Inflammatory macrophage (primary cell): ENCODE data around the gene TPX2.

Experiments used
- DNase-seq, 2 donors: peaks; one replicate each; pipeline ENCODE4 v3.0.0-alpha.2; 2020 to 2022

The TPX2 gene

GRCh38 chr20:31833931-31834521, 94.9 kb downstream of the TPX2 start:
- no peak for DNase-seq

DNA sequence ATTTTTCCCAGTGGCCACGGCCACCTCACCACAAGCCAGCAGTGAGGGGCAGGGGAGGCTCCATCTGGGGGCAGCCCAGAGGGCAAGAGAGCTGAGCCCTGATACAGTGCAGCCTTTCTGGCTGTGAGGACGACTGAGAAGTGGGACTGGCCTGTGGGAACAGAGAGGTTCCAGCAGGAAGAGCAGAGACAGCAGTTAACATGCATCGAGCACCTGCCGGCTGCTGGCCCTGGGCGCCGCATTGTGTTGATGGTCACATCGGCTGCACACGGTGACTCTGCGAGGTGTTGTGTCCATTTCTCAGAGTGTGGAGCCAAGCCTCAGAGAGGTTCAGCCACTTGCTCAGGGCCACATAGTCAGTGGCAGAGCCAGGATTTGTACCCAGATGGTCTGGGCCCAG, 96.5 kb downstream of the TPX2 start:
- no peak for DNase-seq

DNA sequence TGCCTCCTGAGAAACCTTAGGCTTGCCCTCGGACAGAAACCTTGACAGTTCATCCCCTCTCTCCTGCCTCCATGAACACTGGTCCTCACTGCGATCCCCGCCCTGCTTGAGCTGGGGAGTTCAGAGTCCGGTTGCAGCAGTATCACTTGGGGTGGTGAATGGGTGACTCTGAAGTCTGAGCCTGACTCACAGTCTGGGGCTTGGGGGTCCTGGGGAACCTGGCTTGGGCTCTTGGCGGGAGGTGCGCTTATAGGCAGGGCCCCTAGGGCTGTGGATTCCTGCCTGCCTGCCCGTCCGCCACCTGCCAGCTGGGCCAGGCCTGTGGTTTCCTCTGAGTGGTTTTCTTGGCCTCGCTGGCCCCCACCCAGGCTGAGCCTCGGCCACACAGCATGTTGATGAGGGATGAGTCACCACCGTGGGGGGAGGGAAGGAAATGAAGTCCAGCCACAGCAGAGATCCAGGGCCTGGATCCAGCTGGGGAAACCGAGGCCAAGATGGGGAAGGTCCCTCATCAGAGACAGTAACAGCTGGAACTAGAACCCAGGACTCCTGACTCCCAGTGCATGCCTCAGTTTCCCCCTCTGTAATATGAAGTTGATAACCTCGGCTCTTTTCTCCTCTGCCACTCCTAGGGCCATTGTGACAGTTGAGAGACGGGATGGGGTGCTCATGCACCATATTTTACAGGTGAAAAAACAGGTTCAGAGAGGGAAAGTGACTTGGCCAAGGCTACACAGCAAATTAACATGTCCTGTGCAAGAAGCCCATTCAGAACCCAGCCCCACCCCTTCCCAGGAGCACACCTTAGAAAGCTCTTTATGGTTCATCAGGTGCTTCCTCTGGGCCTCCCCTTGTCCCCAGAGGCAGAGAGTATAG, 97.1 kb downstream of the TPX2 start:
- DNase-seq = peak; percentile 57 to 69

GRCh38 chr20:31836853-31837608, 97.9 kb downstream of the TPX2 start:
- no peak for DNase-seq

DNA sequence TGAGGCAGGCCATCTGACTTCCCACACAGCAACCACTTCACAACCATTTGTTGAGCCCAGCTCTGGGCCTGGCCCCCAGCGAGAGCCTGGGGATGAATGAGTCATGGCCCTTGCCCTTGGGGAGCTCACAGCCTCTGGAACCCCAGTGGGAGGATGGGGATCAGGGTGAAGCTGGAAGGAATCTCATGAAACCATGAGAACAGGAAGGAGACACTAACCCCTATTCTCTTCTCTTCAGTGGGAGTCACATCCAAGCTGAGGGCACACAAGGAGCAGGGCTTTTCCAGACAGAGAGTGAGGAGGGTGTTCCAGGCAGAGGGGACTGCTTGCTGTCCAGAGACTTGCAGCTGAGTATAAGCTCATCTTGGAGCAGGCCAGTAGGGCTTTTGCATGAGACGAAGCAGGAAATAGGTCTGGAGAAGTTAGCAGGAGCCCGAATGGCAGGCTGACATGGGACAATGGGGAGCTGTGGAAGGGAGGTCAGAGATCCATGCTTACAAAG, 98.9 kb downstream of the TPX2 start:
- DNase-seq = peak; percentile 47 to 65

- DNase-seq = no peak
These were observed 99.7 kb downstream of the TPX2 start for GRCh38 chr20:31838646-31839292.

DNA sequence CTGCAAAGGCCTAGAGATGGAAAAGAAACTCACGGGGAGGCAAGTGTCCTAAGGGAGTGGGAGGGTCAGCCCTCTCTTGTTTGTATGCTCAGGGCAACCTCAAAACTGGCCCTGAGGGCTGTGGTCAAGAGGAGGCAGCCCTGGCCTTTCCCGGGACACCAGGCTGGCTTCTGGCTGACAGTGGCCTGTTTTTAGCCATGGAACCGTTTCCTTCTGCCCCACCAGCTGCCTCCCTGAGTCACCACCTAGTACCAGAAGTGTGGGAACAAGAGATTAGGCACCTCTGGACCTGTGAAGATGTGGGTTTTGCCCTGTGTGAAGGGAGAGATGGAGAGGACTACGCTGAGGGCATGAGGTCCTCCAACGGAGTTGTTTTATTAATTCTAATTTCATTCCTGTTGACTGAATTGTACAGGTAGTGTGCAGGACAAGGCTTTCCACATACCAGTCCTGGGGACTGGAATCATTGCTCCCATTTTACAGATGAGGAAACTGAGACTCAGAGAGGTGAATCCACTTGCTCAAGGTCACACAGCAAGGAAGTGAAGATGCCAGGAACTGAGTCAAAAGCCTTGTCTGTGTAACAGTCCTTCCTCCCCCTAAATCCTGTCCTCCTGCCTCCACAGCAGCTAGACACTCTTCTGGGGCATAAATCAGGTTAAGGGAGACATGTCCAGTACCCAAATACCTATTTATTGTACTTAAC, 100.8 kb downstream of the TPX2 start:
- DNase-seq = no peak

DNA sequence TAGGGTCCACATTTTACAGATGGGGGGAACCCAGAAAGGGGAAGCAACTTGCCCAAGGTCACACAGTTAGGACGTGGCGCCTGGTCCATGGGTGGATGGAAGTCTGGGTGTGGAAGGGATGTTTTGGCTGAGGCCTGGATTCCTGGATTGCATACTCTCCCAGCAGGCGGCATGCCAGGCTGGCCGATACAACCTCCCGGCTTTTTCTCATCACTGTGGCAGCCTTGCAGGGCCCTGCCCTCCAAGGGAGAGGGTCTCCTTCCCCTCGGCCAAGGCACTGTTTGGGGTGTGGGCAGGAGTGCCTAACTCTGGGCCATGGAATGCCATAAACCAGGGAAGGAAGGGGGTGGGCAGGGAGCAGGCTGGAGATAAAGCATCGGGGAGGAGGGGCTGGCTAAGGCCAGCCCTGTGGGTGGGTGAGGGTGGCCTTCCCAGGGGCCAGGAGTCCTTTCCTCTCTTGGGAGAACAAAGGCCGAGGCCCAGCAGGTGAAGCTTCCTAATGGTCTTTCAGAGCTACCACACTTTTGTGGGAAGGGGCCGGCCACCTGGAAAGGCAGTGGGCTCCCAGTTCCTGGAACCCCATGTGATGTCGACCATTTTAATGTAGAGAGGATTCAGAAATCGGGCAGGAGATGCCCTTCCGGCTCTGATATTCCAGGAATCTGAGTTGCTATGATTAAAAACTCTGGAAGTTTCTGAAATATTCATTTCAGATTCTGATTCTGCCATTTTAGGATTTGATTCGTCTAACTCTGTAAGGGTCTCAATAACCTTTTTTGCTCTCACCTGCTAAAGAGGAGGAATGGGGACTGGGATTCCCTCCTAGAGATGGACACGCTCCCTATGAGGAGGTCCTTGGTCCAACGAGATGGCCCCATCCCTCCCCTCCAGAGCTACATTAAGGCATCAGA, 102.1 kb downstream of the TPX2 start:
- no peak for DNase-seq

- DNase-seq = no peak
These were observed 102.8 kb downstream of the TPX2 start for GRCh38 chr20:31841928-31842327.

DNA sequence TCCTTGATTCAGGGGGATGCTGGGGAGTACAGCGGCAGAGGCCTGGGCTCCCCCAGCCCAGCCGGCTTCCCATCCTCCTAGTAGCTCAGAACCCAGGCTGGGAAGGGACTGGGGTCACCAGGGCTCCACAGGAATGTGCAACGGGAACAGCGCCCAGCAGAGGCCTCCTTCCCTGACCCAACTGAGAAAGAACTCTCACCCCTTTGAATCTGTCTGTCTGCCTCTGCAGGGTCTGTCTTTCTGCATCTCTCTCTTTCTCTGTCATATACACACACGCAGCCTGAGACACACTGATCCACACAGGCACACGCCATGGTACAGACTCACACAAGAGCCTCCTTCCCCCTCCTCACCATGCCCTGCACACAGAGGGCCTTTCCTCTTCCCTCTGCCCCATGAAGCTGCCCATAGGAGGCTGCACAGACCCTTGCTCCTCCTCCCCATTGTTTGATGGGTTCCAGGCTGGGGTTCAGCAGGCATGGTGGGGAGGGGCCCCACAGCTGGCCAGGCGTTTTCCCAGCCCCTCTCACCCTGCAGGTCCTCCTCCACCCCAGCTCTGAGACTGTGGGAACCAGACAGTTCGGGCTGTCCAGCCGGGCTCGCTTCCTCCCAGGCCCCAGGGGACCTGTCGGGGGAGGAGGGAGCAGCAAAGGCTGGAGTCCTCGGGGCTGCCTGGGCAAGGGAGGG, 103.5 kb downstream of the TPX2 start:
- no peak for DNase-seq

DNA sequence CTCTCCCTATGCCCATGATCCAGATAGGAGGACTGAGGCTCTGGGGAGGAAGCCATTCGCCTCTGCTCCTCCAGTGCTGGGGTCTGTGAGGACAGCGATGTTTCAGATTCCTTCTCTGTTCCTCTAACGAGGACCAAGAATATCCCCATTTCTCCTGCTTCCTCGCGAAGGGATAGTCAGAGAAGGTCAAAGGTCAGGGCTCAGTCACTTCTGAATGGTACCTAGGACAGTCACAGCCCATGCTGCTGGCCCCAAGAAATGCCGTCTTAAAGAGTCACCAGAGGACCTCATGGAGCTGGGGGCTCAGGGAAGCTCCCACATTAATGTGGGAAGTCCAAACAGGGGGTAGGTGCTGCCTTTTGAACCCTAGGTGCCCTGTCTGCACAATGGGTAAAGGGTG, 104.2 kb downstream of the TPX2 start:
- no peak for DNase-seq

DNA sequence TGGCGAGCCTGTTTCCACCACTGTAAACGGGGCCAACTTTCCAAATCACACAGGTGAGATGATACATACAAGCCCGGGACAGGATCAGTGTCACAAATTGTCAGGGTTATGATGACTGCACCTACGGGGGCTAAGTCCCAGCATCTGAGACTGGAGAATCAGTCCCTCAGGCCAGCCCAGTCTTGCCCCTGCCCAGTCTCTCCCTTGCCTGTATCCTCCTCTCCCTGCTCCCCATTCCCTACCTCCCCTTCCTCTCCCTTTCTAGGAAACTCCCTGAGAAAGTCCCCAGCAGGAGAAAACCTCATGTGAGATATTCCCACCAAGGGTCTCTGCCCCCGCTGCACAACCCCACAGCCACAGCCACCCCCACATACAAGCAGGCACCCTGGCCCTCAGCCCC, 104.8 kb downstream of the TPX2 start:
- DNase-seq = no peak

DNA sequence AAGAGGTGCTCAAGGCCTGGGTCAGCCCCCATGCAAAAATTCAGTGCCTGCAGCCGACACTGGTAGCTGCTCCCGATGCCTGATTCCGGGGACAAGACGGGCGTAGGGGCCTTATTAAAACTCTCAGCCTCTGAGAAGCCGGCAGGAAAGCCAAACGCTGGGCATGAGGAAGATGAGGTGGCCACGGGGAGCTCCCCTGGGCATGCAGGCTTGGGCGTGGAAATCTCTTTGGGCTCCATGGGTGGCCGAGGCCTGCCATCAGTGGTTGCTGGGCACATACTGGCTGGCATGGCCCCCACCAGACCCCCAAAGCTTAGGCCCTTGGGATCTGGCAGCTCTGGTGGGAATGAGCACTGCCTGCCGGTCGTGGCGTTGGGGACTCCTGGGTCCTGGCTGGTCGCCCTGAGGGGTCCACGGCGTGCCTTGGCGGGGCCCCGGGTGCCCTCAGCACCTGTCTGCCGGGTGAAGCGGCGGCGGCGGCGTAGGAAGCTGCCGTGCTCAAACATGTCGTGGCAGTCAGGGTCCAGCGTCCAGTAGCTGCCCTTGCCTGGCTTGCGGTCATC, 105.7 kb downstream of the TPX2 start:
- no peak for DNase-seq

DNA sequence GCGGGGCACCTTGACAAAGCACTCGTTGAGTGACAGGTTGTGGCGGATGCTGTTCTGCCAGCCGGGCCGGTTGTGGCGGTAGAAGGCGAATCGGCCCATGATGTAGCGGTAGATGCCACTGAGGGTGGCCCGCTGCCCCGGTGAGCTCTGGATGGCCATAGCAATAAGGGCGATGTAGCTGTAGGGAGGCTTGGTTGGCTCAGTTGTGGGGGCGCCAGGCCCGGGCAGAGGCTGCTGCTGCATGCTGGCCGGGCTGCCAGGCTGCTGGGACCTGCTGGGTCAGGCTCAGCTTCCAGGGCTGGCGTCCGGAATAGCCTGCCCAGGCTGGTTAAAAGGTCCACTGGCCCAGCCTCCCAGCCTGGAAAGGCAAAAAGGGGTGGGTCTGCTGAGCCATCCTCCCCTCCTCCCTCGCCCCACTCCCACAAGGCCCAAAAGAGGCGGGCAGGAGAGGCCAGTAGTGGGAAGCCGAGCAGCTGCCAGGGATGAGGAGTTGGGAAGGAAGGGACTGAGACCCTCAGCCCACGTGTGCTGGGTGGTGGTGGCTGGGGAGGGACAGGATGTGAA, 106.3 kb downstream of the TPX2 start, which contains the start of gene FOXS1:
Gene FOXS1 (minus strand): TSS at position 305 of the 564 bp plus-strand sequence. CDS start 62 bp downstream, at position 243.
- no peak for DNase-seq

- no peak for DNase-seq
These were observed 107.7 kb downstream of the TPX2 start for GRCh38 chr20:31846793-31847138.

GRCh38 chr20:31848088-31848999, 109.3 kb downstream of the TPX2 start:
- no peak for DNase-seq

GRCh38 chr20:31849306-31849930, 110.3 kb downstream of the TPX2 start:
- DNase-seq = no peak
